Measurements from ENCODE around the gene COX20.
A peak's percentile ranks its signal among the peaks of the same experiment; 100 is the strongest.
"Not testable (repeated sequence)": the region's sequence is repeated elsewhere in the genome, so short reads cannot be mapped to it uniquely, and the experiment has no call there.

The COX20 gene

GRCh38 chr1:244826712-244827111, 8.7 kb upstream of the COX20 start:
- DNase-seq = no peak

GRCh38 chr1:244830639-244831038, 4.8 kb upstream of the COX20 start:
- DNase-seq = no peak

- not testable (repeated sequence) for DNase-seq
Observed at GRCh38 chr1:244833260-244833659, 2.2 kb upstream of the COX20 start.

GRCh38 chr1:244833734-244834542, 1.5 kb upstream of the COX20 start:
- DNase-seq = peak; percentile 92

- peak; percentile 93 for DNase-seq
Observed at GRCh38 chr1:244834543-244835275, 749 bp upstream of the COX20 start.

GRCh38 chr1:244836135-244836521, 670 bp downstream of the COX20 start:
- no peak for DNase-seq

- no peak for DNase-seq
Observed at GRCh38 chr1:244836584-244836983, 1.1 kb downstream of the COX20 start.

GRCh38 chr1:244837597-244838258, 2.3 kb downstream of the COX20 start:
- DNase-seq = peak; percentile 16

- DNase-seq = no peak
Observed at GRCh38 chr1:244839656-244840055, 4.2 kb downstream of the COX20 start.

- no peak for DNase-seq
Observed at GRCh38 chr1:244840219-244840794, 4.8 kb downstream of the COX20 start.

- no peak for DNase-seq
Observed at GRCh38 chr1:244841273-244841927, 5.9 kb downstream of the COX20 start.

GRCh38 chr1:244843148-244843978, 7.9 kb downstream of the COX20 start:
- no peak for DNase-seq

- no peak for DNase-seq
Observed at GRCh38 chr1:244844155-244845121, 9.0 kb downstream of the COX20 start.

- no peak for DNase-seq
Observed at GRCh38 chr1:244846653-244847052, 11.2 kb downstream of the COX20 start.

GRCh38 chr1:244849189-244849866, 13.9 kb downstream of the COX20 start:
- DNase-seq = no peak

GRCh38 chr1:244850099-244850852, 14.8 kb downstream of the COX20 start:
- DNase-seq = no peak

- DNase-seq = no peak
Observed at GRCh38 chr1:244850896-244851295, 15.4 kb downstream of the COX20 start.

- no peak for DNase-seq
Observed at GRCh38 chr1:244851546-244852231, 16.2 kb downstream of the COX20 start.

GRCh38 chr1:244852694-244853093, 17.2 kb downstream of the COX20 start:
- DNase-seq = no peak
